HFF-Myc (cell line): ENCODE data around the gene ACOXL.

ENCODE experiments used
- DNase-seq: peaks from one replicate; pipeline ENCODE4 v3.0.0-alpha.2; 2011; ENCODE audit warnings: low read depth; ENCODE audit errors: extremely low read depth
- H3K4me3 ChIP-seq: replicated peaks from 2 replicates; pipeline ENCODE4 v1.5.1; 2011; ENCODE audit warnings: low read depth, mild to moderate bottlenecking, control low read depth, low read length
- CTCF ChIP-seq: IDR thresholded peaks from 2 replicates; pipeline ENCODE4 v1.5.1; 2012; ENCODE audit warnings: mild to moderate bottlenecking, low read depth, low read length, control low read depth; ENCODE audit errors: missing control alignments

The ACOXL gene

GRCh38 chr2:110716959-110717645, 15.3 kb upstream of the ACOXL start:
- H3K4me3 ChIP-seq = no peak overlapping the region
- no peak for TF ChIP-seq CTCF

DNA sequence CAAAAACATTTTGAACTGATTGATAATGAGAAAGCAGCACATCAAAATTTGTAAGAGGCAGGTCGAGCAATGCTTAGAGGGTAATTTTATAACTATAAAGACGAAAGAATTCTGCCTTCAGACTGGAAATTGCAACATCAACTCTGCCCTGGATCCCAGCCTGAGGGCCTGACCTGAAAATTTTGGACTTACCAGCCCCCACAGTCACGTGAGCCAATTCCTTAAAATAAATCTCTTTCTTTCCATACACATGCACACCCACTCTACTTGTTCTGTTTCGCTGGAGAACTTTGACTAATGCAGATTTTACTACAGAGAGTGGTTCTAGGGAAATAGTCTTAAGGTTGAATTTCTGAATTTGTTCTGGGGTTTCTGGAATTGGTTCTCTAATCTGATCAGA, 14.6 kb upstream of the ACOXL start:
- no peak for DNase-seq
- H3K4me3 ChIP-seq = no peak overlapping the region
- no peak for TF ChIP-seq CTCF

More at GRCh38 chr2:110716959-110717645, 15.3 kb upstream of the ACOXL start:
- DNase-seq = no peak

- H3K4me3 ChIP-seq = no peak overlapping the region
- DNase-seq = no peak
- no peak for TF ChIP-seq CTCF
Observed at GRCh38 chr2:110718382-110718781, 14.0 kb upstream of the ACOXL start.

GRCh38 chr2:110718990-110719389, 13.4 kb upstream of the ACOXL start:
- TF ChIP-seq CTCF = no peak
- DNase-seq = no peak
- no peak overlapping the region for H3K4me3 ChIP-seq

DNA sequence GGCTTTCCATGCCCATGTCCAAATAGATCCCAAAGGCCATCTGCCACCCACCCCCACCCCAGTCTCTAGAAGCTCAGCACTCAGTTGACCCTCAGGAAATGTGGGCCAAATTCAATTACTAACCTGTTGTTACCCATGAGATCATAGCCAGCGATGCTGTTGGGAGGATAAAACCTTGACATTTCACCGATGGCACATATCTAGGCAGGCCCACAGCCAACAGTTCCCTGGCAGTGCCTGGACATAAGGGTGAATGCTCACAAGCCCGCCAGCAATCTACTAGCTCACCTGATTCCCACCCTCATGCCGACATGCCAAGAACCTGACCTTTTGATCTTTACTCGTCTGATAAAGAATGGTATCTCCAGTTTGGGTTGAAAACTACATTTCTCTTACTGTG, 11.8 kb upstream of the ACOXL start:
- H3K4me3 ChIP-seq = no peak overlapping the region
- no peak for DNase-seq
- no peak for TF ChIP-seq CTCF

DNA sequence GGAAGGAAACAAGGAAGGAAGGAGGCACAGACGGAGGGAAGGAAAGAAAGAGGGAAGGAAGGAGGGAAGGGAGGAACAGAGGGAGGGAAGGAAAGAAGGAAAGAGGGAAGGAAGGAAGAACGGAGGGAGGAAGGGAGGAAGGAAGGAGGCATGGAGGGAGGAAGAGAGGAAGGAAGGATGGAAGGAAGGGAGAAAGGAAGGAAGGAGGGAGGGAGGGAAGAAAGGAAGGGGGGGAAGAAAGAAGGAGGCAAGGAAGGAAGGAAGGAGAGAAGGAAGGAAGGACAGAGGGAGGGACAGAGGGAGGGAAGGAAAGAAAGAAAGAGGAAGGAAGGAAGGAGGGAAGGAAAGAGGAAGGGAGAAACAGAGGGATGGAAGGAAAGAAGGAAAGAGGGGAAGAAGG, 7.6 kb upstream of the ACOXL start:
- no peak for DNase-seq
- no peak overlapping the region for H3K4me3 ChIP-seq
- no peak for TF ChIP-seq CTCF

GRCh38 chr2:110725370-110725769, 7.0 kb upstream of the ACOXL start:
- TF ChIP-seq CTCF = no peak
- DNase-seq = no peak
- H3K4me3 ChIP-seq = no peak overlapping the region
